ENCODE results near the gene ERF. TPM values are rescaled to one million over a fixed set of nuclear protein-coding genes. Genes with fewer than 3 reads are reported as not detected.

The ERF gene
- total RNA-seq, 2 experiments from 2014 or later = 26.7 to 33.5 TPM

- BruUV-seq (replicated peaks) = no TSS peak
- H3K27ac ChIP-seq (ENCODE audit: low read depth, low read length, poor library complexity, severe bottlenecking) = peak overlapping the region; percentile 82
- intact Hi-C loops (cut with micrococcal nuclease; ENCODE audit: unreplicated experiment) = loop anchor here (10.0 kb wide), 1 partner anchor 418 kb away; the partner anchor contains the start of gene RPS19
- H4K20me1 ChIP-seq (ENCODE audit: insufficient read depth, low read length) = peaks cover 10% of the 10 kb centered on the region; the same call in 1 of the 2 replicates
- peak overlapping the region; percentile 69 for H3K4me3 ChIP-seq (ENCODE audit: low read depth, low read length, poor library complexity, severe bottlenecking)
- H3K4me2 ChIP-seq (ENCODE audit: low read length) = peak overlapping the region; percentile 93
- TF ChIP-seq EZH2phosphoT487 (IDR thresholded peaks at IDR 0.05; ENCODE audit: borderline replicate concordance, low read depth, low read length) (no peak), CTCF (conservative IDR thresholded peaks at IDR 0.05; ENCODE audit: low read length) (no peak)
- peaks cover 62% of the 10 kb centered on the region for H3K4me1 ChIP-seq (ENCODE audit: insufficient read depth, low read length, poor library complexity, severe bottlenecking)
- H3K36me3 ChIP-seq (ENCODE audit: insufficient read depth, low read length) = peaks cover 12% of the 10 kb centered on the region
- H3K79me2 ChIP-seq (ENCODE audit: insufficient read depth, low read depth, low read length) = peaks cover 17% of the 10 kb centered on the region
- no peaks in the 10 kb centered on the region for H3K9me2 ChIP-seq (ENCODE audit: insufficient read depth, low read length)
- CTCF ChIA-PET (ENCODE audit: unreplicated experiment) = no interaction called here
- POLR2A ChIA-PET = interaction anchor here (0.6 kb wide), 1 partner anchor 1018 kb away, joined by 3 read pairs; no protein-coding TSS in a partner anchor
- H3K9me3 ChIP-seq (ENCODE audit: low read length) = no peaks in the 10 kb centered on the region
- no peak for DNase-seq (ENCODE audit: low spot score)
- no peak overlapping the region for H2AFZ ChIP-seq (ENCODE audit: low read length)
Measured at GRCh38 chr19:42282819-42283187, 27.9 kb upstream of the ERF start.

- Histone ChIP-seq H3K79me2 (ENCODE audit: insufficient read depth, low read depth, low read length) (peaks cover 17% of the 10 kb centered on the region), H2AFZ (ENCODE audit: low read length) (no peak overlapping the region)
Measured at GRCh38 chr19:42281827-42282762, 27.2 kb upstream of the ERF start.

More at GRCh38 chr19:42281827-42282762, 27.2 kb upstream of the ERF start:
- CTCF ChIA-PET (ENCODE audit: unreplicated experiment) = no interaction called here
- Histone ChIP-seq H3K4me3 (ENCODE audit: low read depth, low read length, poor library complexity, severe bottlenecking) (peak overlapping the region; percentile 83), H3K4me2 (ENCODE audit: low read length) (peak overlapping the region; percentile 93), H3K4me1 (ENCODE audit: insufficient read depth, low read length, poor library complexity, severe bottlenecking) (peaks cover 62% of the 10 kb centered on the region), H3K36me3 (ENCODE audit: insufficient read depth, low read length) (peaks cover 5% of the 10 kb centered on the region), H3K9me2 (ENCODE audit: insufficient read depth, low read length) (no peaks in the 10 kb centered on the region), H4K20me1 (ENCODE audit: insufficient read depth, low read length) (peaks cover 10% of the 10 kb centered on the region; the same call in 1 of the 2 replicates), H3K27ac (ENCODE audit: low read depth, low read length, poor library complexity, severe bottlenecking) (peak overlapping the region; percentile 82), H3K9me3 (ENCODE audit: low read length) (no peaks in the 10 kb centered on the region)
- DNase-seq (ENCODE audit: low spot score) = peak; percentile 39
- BruUV-seq (replicated peaks) = no TSS peak
- POLR2A ChIA-PET = interaction anchor here (1.2 kb wide), 1 partner anchor 39 kb away, joined by 4 read pairs; the partner anchor contains the start of gene GSK3A
- TF ChIP-seq CTCF (conservative IDR thresholded peaks at IDR 0.05; ENCODE audit: low read length) (no peak), EZH2phosphoT487 (IDR thresholded peaks at IDR 0.05; ENCODE audit: borderline replicate concordance, low read depth, low read length) (no peak)
- intact Hi-C loops (cut with micrococcal nuclease; ENCODE audit: unreplicated experiment) = loop anchor here (2.0 to 10.0 kb wide), 2 partner anchors 153 to 417 kb away; partner anchors contain the start of gene RPS19
